NCI-H146 (cell line): ENCODE measurements around the gene EDAR.
A peak's percentile ranks its signal among the peaks of the same experiment; 100 is the strongest.

ENCODE experiments used
- DNase-seq: peaks from one replicate; lab custom pipeline; 2025; lab: John Stamatoyannopoulos, UW

Gene EDAR

DNA sequence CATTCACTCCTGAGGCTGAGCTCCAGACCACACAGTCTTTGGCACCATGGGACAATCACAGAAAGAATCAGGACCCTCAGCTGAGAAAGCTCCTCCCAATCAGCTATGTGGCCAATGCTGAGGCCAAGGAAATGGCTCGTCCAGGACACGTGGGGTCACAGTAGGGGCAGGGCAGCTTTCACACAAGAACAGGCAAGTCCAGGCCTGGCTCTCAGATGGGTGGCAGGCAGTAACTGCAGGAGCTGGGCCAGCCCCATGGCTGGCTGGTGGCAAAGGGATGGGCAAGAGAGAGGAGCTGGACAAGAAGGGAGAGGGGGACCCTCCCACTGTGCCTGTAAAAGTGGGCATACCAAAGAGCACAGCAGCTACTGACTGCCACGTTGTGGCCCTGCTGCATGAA lies 12.2 kb upstream of the EDAR start:
- DNase-seq, result no peak

DNA sequence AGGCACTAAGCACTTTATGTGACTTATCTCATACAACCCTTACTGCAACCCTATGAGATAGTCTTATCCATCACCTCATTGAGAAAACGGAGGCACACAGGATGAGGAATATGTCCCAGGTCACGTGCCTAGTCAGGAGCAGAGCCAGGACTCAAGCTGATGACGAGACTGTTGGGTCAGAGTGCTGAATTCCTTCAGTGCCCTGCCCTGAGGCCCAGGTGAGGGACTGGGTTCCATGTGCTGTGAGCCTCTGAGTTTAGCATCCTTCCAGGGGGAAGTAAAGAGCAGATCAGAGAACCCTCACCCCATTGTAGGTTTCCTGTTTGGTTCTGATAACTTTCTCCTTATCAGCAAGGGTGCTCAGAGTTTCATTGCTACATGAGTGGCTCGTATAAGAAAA lies 11.7 kb upstream of the EDAR start:
- no peak for DNase-seq

DNA sequence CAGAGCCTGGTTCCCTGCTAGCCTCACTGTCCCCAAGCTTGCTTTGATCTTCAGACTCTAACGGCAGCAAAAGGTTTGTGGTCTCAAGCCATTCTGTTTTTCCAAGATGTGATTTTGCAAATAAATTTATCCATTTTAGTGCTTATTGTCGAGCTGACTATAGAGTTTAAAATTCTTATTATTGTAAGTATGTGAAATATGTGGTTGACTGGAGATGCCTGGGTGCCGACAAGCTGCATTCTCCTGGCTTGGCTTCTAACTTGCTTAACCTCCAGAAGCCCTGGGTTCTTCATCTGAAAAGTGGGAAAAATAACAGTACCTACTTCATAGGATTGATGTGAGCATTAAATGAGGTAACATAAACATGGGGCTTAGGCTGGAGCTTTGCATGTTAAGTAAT lies 9.9 kb upstream of the EDAR start:
- no peak for DNase-seq

DNA sequence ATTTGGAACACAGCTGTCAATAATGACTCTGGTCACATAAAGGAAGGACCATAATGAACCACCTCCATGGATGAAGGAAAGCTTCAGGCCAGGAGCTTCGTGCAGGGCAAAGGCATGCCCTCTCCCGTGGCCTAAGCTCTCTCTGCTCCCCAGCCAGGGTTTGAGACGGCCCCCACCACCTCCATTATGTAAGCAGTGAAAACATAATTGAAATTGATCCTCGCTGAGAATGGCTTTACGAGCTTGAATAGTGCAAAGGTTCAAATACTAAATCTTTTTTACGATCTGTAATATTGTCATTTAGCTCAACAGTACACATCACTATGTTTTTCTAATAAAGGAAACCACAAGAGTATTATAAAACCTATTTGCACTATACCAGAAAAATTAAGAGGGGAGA lies 5.2 kb upstream of the EDAR start:
- DNase-seq, result no peak

DNA sequence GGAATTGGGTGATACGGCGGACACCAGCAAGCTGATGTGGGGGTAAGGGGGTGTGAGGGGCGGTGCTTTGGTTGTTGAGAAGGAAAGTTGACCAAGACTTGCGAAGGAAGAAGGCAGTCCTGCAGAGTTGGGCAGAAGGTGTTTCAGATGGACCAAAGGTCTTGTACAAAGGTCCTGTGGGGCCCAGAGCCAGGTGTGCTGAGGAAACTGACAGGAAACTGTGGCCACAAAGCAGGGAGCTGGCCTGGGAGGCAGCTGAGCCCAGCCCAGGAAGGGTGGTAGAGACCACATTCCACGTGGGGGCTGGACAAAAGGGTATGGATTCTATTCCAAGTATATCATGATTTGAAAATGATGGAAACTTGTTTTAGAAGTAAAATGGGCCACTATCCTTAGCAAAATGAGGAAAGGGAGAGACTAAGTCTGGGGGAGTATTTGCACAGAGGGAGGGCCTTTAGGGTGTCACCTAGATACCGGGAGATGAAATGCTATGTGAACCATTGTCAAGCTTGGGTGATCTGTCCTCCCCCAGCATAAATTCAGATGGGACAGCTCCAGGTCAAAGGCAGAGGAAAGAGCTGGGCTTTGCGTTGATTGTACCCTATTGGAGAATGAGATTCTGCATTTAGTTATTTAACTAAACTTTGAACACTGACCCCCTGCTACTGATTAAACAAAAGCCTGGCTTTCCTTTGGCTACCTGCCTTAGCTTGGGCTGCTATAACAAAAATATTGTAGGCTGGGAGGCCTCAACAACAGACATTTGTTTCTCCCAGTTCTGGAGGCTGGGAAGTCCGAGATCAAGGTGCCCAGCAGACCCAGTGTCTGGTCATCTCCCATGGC lies 4.3 kb upstream of the EDAR start:
- DNase-seq, result no peak

DNA sequence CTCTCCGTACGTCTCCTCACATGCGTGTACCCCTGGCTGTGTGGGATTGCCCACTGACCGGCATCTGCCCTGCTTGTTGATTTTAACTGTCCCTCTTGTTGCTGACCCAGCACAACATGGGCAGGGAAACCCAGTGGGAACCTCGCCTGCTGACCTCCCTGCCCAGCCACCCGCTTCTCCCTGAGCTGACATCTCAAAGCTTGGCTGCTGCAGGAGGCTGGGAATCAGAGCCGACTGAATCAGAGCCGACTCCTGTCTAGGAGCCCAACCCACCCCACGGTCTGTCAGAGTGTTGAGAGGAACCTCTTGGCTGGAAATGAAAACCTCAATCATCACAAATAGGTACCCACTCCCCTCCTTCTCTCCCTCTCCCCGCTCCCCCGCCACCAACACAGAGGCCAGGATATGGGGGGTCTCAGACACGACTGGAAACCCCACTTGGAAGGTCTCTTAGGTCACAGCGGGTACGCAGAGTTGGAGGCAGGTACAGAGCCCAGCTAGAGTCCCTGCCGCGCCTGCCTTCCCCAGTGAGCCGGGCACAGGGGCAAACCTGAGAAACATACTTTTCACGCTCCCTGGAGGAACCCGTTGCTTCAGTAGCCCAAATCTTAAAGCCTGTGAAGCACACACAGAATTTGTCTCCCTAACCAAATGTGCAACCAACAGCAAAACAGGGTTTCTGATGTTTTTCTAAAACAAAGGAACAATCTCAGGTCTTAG lies 784 bp downstream of the EDAR start:
- no peak for DNase-seq

DNA sequence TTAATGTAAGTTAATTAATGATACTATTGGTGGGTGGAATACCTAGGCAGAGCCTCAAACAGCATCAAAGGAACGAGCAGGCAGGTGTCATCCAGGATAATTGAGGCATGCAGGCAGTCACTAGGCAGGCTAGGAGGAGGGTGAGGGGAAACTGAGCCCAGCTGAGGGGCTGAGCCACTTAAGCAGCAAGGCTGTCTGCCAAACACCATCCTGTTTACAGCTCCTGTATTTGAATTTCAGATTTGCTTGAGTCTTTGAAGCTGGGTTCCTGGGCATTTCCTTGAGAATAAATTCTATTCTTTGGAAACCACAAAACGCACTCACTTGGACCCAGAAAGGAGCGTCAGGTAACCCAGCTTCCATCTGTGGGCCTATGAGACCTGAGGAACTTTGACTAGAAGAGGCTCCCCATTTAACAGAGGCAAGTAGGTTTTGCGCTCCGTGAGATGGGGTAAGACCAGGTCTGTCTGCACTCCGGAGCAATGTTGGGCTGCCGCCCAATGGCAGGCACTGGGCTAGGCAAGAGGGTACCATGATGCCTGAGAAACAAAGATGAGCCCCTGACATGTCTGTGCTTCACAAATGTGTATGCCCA lies 2.0 kb downstream of the EDAR start:
- no peak for DNase-seq

DNA sequence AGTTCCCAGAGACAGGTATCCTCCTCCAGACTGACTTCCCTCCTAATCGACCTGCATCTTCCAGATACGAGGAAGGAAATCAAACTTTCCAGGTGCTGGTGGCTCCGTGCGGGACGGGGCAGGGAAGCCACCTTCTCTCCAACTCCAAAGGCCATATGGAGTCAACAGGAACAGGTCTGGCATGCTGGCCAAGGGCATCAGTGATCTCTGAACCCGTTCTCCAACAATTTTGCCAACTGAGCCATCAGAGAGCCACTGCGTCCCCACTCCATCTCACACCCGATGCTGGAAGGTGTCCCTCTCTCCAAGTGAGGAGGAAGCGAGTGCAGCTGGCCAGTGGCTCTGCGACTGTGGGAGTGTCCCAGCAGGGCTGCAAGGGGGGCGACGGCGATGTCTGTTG lies 5.4 kb downstream of the EDAR start:
- DNase-seq, result no peak

DNA sequence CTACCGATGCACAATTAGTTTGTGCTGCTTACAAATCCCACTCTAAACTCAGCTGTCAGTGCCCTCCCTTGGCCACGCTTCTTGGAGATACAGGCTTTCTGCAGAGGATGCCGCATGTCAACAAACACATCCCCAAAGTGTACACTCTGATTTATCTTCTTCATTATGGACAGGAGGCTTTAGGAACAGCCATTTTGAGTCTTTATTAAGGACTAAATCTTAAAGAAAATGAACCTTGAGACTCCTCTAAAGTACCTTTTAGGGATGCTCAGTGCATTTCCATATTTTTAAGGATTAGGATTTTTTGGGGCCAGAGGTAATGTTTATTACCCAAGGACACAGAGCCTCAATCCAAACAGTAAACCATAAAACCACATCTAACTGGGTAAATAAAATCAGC lies 6.0 kb downstream of the EDAR start:
- no peak for DNase-seq

DNA sequence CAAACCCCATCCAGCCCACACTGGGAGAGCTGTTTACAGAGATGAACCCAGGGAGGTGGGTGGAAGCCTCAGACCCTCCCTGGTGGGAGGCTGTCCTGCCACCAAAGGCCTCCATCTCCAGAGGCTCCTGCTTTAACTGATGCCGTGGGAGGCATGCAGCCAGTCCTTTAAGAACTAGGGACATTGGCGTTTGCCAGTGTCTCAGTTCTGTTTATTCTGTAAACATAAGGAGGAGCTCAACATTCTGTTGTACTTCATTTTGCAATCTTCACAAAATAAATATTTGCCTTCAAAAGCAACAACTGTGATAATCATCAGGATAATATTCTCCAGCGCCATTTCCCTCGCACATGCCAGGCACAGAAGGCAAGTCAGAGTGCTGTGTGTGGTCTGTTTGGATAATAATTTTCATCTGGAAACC lies 6.8 kb downstream of the EDAR start:
- no peak for DNase-seq

DNA sequence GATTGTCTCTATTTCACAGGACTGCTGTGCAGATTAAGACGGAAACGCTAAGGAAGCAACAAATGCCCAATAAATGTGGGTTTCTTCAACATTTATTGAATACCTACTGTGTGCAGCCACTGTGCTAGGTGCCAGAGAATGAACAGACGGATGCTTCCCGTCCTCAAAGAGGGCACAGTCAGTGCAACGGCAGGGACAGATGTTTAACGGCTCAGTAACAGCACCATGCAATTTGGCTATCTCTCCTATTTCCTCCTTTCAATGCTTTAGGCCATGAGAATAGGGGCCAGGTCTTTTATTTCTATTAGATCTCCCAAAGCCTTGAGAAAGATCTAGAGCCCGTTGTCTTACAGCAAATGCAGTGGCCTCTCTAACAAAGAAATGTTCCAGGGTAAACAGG lies 7.2 kb downstream of the EDAR start:
- no peak for DNase-seq

DNA sequence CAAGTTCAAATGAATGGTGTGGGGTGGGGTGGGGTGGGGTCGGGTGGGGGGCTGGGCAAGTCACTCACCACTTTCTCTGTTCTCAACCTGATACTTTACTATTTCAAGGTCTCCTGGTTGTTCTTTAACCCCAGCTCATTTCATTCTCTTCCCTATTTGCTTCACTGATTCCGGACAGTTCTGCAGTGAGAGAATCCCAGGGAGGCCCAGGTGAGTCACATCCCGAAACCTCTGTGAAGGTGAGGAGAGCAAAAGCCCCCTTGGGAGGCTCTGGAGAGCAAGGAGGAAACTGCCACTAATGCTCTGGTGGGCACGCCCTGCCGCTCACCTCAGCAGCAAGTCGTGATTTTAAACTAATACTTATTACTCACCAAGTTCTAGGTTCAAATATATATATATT lies 8.9 kb downstream of the EDAR start:
- no peak for DNase-seq

DNA sequence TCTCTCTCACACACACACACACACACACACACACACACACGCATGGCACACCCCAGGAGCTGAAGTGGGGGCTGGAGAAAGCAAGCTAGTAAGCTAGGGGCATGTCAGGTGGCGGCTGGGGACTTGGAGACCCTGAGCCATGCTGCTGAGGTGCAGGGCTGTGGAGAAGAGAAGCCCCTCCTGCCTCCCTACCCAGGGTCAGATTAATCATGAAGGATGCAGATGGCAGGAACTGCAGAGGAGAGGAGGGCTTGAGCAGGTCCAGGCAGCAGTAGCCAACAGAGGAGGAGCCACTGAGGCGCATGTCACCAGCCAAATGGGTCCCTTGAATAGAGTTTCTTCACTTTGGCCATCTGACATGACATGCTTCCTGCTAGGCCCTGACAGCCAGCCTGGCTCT lies 9.6 kb downstream of the EDAR start:
- DNase-seq, result no peak

DNA sequence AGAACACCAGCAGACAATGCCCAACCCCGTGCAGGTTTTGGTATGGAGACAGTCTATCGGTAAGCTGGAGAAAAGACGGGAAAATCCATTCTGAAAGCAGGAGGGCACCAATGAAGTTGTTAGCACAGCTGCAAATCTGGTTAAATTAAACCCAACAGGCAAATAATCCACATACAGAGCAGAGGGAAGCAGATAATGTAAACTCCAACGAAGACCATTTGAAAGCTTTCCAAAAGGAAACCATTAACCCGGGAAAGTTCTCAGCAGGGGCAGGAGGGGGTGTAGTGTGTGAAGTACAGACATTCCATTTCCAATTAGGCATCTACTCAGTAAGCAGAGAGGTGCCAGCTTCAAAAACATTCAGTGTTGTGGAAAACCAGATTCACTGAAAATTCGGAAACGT lies 10.3 kb downstream of the EDAR start:
- peak; percentile 18 for DNase-seq

DNA sequence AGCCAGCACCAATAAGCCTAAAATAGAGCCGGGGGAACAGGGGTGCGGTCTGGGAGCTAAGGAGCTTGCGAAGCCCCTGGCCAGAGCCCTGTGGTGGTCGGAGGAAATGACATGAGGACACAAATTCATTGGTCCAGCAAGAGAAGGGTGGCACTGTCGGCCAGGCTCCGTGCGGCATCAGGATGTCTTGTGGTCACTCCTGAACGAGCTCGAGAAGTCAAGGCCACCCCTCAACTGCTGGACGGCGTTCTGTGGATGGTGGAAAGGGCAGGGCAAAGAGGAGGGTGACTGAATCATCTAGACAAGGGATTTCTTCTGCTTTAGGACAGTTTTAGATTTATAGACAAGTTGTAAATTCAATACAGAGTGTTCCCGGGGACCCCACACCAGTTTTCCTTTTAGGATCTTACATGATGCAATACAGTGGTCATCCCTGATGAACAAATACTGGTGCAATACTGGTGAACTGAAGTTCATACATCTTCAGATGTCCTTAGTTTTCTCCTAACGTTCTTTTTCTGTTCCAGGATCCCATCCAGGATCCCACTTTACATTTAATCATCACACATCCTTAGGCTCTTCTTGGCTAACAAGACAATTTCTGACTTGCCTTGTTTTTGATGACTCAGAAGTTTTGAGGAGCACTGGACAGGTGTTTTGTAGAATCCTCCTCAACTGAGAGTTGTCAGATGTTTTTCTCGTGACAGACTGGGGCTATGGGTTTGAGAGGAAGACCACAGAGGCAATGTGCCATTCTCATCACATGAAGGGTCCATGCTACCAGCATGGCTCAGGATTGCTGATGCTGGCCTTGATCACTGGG lies 13.2 kb downstream of the EDAR start:
- no peak for DNase-seq

DNA sequence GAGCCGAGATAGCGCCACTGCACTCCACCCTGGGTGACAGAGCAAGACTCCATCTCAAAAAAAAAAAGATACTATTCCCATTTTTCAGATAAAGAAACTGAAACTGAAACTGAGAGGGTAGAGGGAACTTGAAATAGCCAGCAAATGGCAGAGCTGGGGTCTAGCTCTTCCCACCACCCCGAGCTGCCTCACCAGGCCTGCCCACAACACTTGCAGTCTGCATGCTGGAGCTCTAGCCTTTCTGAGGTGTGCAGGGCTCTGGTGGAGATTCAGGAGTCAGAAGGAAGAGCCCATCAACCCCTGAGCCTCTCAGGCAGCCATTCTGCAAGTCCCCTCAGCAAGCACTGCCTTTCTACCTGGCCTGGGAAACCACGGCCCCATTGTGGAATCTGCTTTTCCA lies 14.3 kb downstream of the EDAR start:
- DNase-seq, result no peak

DNA sequence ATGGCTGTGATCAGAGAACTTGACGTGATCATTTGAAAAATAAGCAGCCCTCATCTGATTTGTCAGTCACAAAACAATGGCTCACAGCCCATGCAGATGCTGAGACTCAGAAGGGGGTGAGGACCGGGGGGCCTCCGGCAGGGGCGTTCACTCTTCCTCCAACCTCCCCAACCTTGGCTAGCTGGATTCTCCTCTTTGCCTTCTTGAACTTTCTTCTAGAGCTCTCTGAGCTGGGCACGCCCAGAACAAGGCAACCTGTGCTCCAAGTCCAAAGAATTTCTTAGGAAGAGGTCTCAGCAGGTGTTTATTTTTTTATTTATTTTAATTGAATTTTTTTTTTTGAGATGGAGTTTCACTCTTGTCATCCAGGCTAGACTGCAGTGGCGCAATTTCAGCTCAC lies 16.4 kb downstream of the EDAR start:
- no peak for DNase-seq

DNA sequence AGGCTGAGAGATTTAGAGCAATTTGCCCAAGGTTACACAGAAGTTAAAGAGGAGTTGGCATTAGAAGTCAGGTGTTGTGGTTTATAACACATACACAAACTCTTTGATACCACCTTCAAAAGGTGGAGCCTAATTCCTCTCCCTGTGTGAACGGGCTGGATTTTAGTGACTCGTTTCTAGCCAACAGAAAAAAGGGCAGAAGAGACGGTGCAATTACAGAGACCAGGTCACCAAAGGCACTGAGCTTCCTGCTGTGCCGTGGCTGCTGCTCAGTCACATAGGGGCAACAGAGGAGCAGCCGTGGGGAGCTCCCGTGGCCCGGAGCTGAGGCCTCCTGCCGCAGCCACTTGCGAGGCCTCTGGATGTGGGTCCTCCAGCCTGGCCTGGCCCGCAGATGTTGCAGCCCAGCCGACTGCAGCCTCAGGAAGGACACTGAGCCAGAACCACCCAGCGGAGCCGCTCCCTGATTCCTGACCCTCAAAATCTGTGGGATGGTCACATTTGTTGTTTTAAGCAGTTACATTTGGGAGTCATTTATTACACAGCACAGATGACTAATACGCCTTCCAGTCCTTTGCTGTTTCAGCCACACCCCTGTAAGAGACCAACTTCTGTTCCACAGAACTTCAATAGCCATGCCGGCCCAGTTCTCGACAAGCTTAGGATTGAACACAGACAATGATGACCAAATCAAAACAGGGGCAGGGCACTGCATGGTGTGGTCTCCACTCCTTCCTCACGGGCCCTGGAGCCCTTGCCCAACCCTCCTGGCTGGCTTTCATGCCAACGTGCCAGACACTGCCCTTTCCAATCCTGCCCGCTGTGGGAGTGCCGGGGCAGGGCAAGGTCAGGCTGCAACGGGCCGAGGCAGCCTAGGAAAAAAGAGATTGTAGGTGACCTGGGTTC lies 17.1 kb downstream of the EDAR start:
- DNase-seq, result no peak

DNA sequence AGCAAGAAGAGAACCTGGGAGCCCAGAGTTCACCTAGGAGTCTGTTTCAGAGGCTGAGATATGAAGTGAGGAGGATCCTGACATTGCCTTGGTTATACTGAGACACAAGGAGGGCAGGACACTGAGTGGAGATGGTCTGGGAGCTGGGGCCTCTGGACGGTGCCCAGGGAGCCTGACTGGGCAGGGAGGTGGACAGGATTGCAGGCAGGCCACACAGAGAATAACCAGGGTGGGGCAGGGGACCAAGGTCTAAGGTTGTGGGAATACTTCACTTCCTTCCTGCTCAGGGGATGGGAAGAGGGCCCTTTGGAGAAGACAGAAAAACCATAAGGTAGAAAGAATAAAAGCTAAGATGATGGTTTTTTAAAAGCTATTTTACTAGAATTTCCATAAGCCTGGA lies 18.7 kb downstream of the EDAR start:
- no peak for DNase-seq

DNA sequence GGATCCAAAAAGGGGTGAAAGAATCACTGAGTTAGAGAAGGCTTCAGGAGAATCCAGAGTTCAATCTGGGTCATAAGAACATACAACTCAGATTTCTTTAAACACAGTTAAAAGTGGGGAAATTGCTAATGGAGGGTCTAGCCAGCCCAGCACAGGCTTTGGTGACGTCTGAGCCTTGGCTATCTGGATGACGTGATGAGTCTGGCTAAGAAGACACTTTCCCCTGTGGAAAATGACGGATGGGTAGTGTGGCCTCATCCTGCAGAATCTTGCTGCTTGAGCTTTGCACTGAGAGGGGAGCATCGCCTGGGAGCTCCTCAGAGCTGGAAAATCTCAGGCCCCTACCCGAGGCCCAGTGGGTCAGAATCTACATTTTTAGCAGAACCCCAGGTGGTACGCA lies 19.2 kb downstream of the EDAR start:
- no peak for DNase-seq

DNA sequence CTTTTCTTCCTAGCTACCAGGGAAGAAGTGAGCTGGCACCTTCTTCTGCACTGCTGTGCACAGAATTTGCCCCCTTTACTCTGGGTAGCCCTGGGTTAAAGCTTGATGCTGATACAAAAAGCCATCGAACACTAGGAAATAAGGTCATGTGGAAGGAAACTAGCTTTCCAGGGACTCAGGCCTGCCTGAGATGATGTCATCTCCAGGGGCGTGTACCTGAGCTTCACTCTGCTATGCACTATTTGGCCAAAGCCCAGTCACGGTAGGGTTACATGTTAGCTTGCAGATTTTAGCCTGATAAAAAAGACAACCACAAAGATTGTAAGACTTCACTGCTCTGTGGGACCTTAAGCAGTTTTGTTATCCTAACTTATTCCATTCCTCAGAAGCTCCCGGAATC lies 20.4 kb downstream of the EDAR start:
- no peak for DNase-seq
